Neural progenitor cell (in vitro differentiated cells): ENCODE data around the gene USP7.
"Not testable (repeated sequence)": the region's sequence is repeated elsewhere in the genome, so short reads cannot be mapped to it uniquely, and the experiment has no call there.

Source experiments
- EZH2 ChIP-seq: fragments of 200-600 bp; sonication (generic); IDR thresholded peaks from 2 replicates; pipeline ENCODE4 v1.6.1; 2017; ENCODE audit warnings: antibody characterized with exemption, mild to moderate bottlenecking, moderate library complexity
- EZH2phosphoT487 ChIP-seq: fragments of 200-600 bp; sonication (generic); IDR thresholded peaks from 2 replicates; pipeline ENCODE4 v1.6.1; 2017; ENCODE audit warnings: antibody characterized with exemption
- TF ChIP-seq, protein P1 (sequence below): fragments of 200-600 bp; sonication (generic); IDR thresholded peaks from 2 replicates; pipeline ENCODE4 v1.5.1; 2017; ENCODE audit warnings: antibody characterized with exemption, mild to moderate bottlenecking

DNA sequence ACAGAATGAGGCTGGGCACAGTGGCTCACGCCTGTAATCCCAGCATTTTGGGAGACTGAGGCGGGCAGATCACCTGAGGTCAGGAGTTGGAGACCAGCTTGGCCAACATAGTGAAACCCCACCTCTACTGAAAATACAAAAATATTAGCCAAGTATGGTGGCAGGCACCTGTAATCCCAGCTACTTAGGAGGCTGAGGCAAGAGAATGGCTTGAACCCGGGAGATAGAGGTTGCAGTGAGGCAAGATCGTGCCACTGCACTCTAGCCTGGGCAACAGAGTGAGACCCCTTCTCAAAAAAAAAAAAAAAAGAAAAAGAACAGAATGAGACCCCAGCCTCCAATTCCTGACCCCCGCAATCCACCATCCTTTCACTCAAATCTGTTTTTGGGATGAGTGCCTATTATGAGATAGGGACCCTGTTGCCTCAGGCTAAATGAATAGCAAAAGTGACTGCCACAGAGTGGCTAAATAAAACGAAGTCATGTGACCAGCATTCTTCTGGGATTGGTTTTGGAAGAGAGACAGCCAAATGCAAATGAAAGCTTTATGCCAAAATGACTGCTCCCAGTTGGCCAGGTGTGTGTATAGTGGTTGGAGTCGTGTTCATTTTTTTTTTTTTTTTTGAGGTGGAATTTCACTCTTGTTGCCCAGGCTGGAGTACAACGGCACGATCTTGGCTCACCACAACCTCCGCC is 5.6 kb upstream of the USP7 start:
- TF ChIP-seq EZH2phosphoT487, EZH2: not testable (repeated sequence)
- TF ChIP-seq, protein P1, sequence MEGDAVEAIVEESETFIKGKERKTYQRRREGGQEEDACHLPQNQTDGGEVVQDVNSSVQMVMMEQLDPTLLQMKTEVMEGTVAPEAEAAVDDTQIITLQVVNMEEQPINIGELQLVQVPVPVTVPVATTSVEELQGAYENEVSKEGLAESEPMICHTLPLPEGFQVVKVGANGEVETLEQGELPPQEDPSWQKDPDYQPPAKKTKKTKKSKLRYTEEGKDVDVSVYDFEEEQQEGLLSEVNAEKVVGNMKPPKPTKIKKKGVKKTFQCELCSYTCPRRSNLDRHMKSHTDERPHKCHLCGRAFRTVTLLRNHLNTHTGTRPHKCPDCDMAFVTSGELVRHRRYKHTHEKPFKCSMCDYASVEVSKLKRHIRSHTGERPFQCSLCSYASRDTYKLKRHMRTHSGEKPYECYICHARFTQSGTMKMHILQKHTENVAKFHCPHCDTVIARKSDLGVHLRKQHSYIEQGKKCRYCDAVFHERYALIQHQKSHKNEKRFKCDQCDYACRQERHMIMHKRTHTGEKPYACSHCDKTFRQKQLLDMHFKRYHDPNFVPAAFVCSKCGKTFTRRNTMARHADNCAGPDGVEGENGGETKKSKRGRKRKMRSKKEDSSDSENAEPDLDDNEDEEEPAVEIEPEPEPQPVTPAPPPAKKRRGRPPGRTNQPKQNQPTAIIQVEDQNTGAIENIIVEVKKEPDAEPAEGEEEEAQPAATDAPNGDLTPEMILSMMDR, result not testable (repeated sequence)
